Neural cell (in vitro differentiated cells): Measurements from ENCODE around the gene MYEOV. TPM values are rescaled to one million over a fixed set of nuclear protein-coding genes. Genes with fewer than 3 reads are reported as not detected.

Experiments
- H2AFZ ChIP-seq: fragments of 200-600, 300-800 bp; sonication (generic), shearing (Covaris generic); 2 replicates; pipeline ENCODE4 v1.6.0; 2014; ENCODE audit warnings: low read depth, mild to moderate bottlenecking, antibody characterized with exemption, low read length, moderate library complexity
- H3F3A ChIP-seq: fragments of 200-600 bp; shearing (Covaris generic); 2 replicates; pipeline ENCODE4 v1.6.1; 2016; ENCODE audit warnings: mild to moderate bottlenecking, moderate library complexity, mixed read lengths, antibody characterized with exemption, low read length; ENCODE audit not compliant: insufficient read depth, poor library complexity, severe bottlenecking
- H3K27ac ChIP-seq: fragments of 200-600, 300-800 bp; sonication (generic), shearing (Covaris generic); 2 replicates; pipeline ENCODE4 v1.5.1; 2014; ENCODE audit warnings: mild to moderate bottlenecking, low read length, moderate library complexity
- H3K27me3 ChIP-seq: fragments of 300-800, 200-600 bp; sonication (generic), shearing (Covaris generic); 2 replicates; pipeline ENCODE4 v1.6.0; 2014; ENCODE audit warnings: mild to moderate bottlenecking, low read depth, low read length, moderate library complexity; ENCODE audit not compliant: insufficient read depth
- H3K36me3 ChIP-seq: fragments of 300-800, 200-600 bp; sonication (generic), shearing (Covaris generic); 2 replicates; pipeline ENCODE4 v1.5.1; 2014; ENCODE audit warnings: mild to moderate bottlenecking, antibody characterized with exemption, low read length, moderate library complexity; ENCODE audit not compliant: insufficient read depth
- H3K4me2 ChIP-seq: fragments of 300-800, 200-600 bp; sonication (generic), shearing (Covaris generic); 2 replicates; pipeline ENCODE4 v1.6.0; 2014; ENCODE audit warnings: mild to moderate bottlenecking, low read length
- H3K4me3 ChIP-seq: fragments of 300-800, 200-600 bp; sonication (generic), shearing (Covaris generic); 2 replicates; pipeline ENCODE4 v1.5.1; 2014; ENCODE audit warnings: mild to moderate bottlenecking, low read length, moderate library complexity
- H3K79me2 ChIP-seq: fragments of 200-600 bp; shearing (Covaris generic); replicated peaks from 2 replicates; pipeline ENCODE4 v1.6.0; 2014; ENCODE audit warnings: mild to moderate bottlenecking, low read length, moderate library complexity; ENCODE audit not compliant: insufficient read depth
- H3K9ac ChIP-seq: fragments of 300-800, 200-600 bp; sonication (generic), shearing (Covaris generic); 2 replicates; pipeline ENCODE4 v1.6.1; 2016; ENCODE audit warnings: mild to moderate bottlenecking, low read length, mixed read lengths
- H3K9me2 ChIP-seq: fragments of 200-600 bp; shearing (Covaris generic); 2 replicates; pipeline ENCODE4 v1.6.1; 2016; ENCODE audit warnings: mild to moderate bottlenecking, low read length, mixed read lengths; ENCODE audit not compliant: insufficient read depth
- H3K9me3 ChIP-seq: fragments of 200-600, 300-800 bp; sonication (generic), shearing (Covaris generic); 2 replicates; pipeline ENCODE4 v1.6.1; 2016; ENCODE audit warnings: mild to moderate bottlenecking, mixed run types, low read length, moderate library complexity, mixed read lengths
- H4K20me1 ChIP-seq: fragments of 200-600 bp; shearing (Covaris generic); 2 replicates; pipeline ENCODE4 v1.6.1; 2016; ENCODE audit warnings: mild to moderate bottlenecking, mixed run types; ENCODE audit not compliant: insufficient read depth
- CTCF ChIP-seq: fragments of 450-650 bp; IDR thresholded peaks from 2 replicates; pipeline ENCODE4 v1.5.1; 2014; ENCODE audit warnings: antibody characterized with exemption, mild to moderate bottlenecking, moderate library complexity; ENCODE audit not compliant: poor library complexity, severe bottlenecking
- EP300 ChIP-seq: fragments of 450-650 bp; conservative IDR thresholded peaks from 2 replicates; pipeline ENCODE4 v1.6.1; 2014; ENCODE audit warnings: antibody characterized with exemption, mild to moderate bottlenecking, moderate library complexity; ENCODE audit not compliant: poor library complexity, severe bottlenecking
- EZH2 ChIP-seq: fragments of 200-600, 300-800 bp; shearing (Covaris generic), sonication (generic); IDR thresholded peaks from 2 replicates; pipeline ENCODE4 v1.6.1; 2014; ENCODE audit warnings: antibody characterized with exemption, low read length, borderline replicate concordance, mild to moderate bottlenecking; ENCODE audit not compliant: insufficient read depth, poor library complexity, severe bottlenecking
- MXI1 ChIP-seq: fragments of 450-650 bp; conservative IDR thresholded peaks from 2 replicates; pipeline ENCODE4 v1.6.1; 2014; ENCODE audit warnings: antibody characterized with exemption, mild to moderate bottlenecking; ENCODE audit not compliant: poor library complexity, severe bottlenecking
- POLR2AphosphoS5 ChIP-seq: IDR thresholded peaks from 2 replicates; pipeline ENCODE4 v1.6.1; 2012
- RAD21 ChIP-seq: fragments of 450-650 bp; conservative IDR thresholded peaks from 2 replicates; pipeline ENCODE4 v1.6.1; 2014; ENCODE audit warnings: antibody characterized with exemption, mild to moderate bottlenecking, moderate library complexity
- SMC3 ChIP-seq: fragments of 450-650 bp; conservative IDR thresholded peaks from 2 replicates; pipeline ENCODE4 v1.6.1; 2014; ENCODE audit warnings: antibody characterized with exemption, mild to moderate bottlenecking, moderate library complexity; ENCODE audit not compliant: poor library complexity
- TAF1 ChIP-seq: IDR thresholded peaks from 2 replicates; pipeline ENCODE4 v1.6.1; 2012; ENCODE audit warnings: low read depth
- polyA plus RNA-seq: library from polyadenylated mRNA; depleted of rRNA; stranded (reverse); fragments of >200 nt; gene quantifications from 2 replicates; pipeline ENCODE4 v1.2.3, GENCODE V29; 2014
- TF ChIP-seq, protein P1 (sequence below): IDR thresholded peaks from 2 replicates; pipeline ENCODE4 v1.6.1; 2012; ENCODE audit warnings: borderline replicate concordance

The MYEOV gene
- polyA plus RNA-seq, 1 donor from 2014 or later, result not detected

GRCh38 chr11:69316956-69317355 is 23.0 kb downstream of the MYEOV start:
- H3K9me2 ChIP-seq, result no peaks in the 10 kb centered on the region
- H3K79me2 ChIP-seq, result no peaks in the 10 kb centered on the region
- TF ChIP-seq EP300, result no peak
- TF ChIP-seq, protein P1, sequence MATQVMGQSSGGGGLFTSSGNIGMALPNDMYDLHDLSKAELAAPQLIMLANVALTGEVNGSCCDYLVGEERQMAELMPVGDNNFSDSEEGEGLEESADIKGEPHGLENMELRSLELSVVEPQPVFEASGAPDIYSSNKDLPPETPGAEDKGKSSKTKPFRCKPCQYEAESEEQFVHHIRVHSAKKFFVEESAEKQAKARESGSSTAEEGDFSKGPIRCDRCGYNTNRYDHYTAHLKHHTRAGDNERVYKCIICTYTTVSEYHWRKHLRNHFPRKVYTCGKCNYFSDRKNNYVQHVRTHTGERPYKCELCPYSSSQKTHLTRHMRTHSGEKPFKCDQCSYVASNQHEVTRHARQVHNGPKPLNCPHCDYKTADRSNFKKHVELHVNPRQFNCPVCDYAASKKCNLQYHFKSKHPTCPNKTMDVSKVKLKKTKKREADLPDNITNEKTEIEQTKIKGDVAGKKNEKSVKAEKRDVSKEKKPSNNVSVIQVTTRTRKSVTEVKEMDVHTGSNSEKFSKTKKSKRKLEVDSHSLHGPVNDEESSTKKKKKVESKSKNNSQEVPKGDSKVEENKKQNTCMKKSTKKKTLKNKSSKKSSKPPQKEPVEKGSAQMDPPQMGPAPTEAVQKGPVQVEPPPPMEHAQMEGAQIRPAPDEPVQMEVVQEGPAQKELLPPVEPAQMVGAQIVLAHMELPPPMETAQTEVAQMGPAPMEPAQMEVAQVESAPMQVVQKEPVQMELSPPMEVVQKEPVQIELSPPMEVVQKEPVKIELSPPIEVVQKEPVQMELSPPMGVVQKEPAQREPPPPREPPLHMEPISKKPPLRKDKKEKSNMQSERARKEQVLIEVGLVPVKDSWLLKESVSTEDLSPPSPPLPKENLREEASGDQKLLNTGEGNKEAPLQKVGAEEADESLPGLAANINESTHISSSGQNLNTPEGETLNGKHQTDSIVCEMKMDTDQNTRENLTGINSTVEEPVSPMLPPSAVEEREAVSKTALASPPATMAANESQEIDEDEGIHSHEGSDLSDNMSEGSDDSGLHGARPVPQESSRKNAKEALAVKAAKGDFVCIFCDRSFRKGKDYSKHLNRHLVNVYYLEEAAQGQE, result no peak
- TF ChIP-seq TAF1, result no peak
- TF ChIP-seq SMC3, result no peak
- no peak for TF ChIP-seq EZH2
- TF ChIP-seq RAD21, result no peak
- TF ChIP-seq POLR2AphosphoS5, result no peak
- no peak for TF ChIP-seq CTCF
- TF ChIP-seq MXI1, result no peak
- H3K9ac ChIP-seq, result no peak overlapping the region
- no peak overlapping the region for H3K4me2 ChIP-seq
- H3K27ac ChIP-seq, result no peak overlapping the region
- H3K9me3 ChIP-seq, result no peaks in the 10 kb centered on the region
- H2AFZ ChIP-seq, result no peak overlapping the region
- no peaks in the 10 kb centered on the region for H3F3A ChIP-seq
- H3K4me3 ChIP-seq, result no peak overlapping the region
- H3K27me3 ChIP-seq, result no peaks in the 10 kb centered on the region
- H4K20me1 ChIP-seq, result no peaks in the 10 kb centered on the region
- no peaks in the 10 kb centered on the region for H3K36me3 ChIP-seq

DNA sequence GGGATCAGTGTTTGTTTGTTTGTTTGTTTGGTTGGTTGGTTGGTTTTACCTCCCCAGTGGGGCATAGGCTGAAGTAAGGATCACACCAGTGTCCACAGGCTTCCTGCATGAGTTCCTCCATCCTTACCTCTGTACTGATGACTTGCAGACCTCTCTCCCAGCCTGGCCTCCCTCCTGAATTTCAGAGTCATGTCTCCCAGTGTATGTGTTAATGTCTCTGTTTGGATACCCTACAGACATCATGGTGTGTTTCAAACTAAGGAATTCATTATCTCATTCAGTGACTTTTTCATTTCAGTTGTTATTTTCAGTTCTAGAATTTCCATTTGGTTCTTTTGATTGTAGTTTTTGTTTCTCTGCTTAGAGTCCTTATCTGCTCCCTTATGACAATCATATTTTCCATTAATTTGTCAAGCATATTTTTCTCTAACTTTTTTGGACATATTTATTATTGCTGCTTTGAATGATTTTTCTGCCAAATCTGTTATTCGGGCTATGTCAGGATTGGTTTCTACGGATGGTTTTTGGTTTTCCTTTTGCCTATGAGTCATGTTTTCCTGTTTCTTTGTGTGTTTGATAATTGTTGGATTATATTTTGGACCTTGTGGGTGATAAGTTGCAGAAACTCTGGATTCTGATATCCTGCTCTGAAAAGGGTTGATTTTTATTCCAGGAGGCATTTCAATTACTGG is 23.6 kb downstream of the MYEOV start:
- no peaks in the 10 kb centered on the region for H3K27me3 ChIP-seq
- H4K20me1 ChIP-seq, result no peaks in the 10 kb centered on the region
- no peaks in the 10 kb centered on the region for H3F3A ChIP-seq
- H3K9me3 ChIP-seq, result no peaks in the 10 kb centered on the region
- no peak overlapping the region for H3K4me2 ChIP-seq
- H3K9me2 ChIP-seq, result no peaks in the 10 kb centered on the region
- TF ChIP-seq EP300 (no peak), RAD21 (no peak), EZH2 (no peak), MXI1 (no peak), CTCF (no peak), SMC3 (no peak), TAF1 (no peak), POLR2AphosphoS5 (no peak)
- TF ChIP-seq, protein P1, result no peak
- no peak overlapping the region for H3K27ac ChIP-seq
- H2AFZ ChIP-seq, result no peak overlapping the region
- H3K36me3 ChIP-seq, result no peaks in the 10 kb centered on the region
- H3K79me2 ChIP-seq, result no peaks in the 10 kb centered on the region
- no peak overlapping the region for H3K4me3 ChIP-seq
- no peak overlapping the region for H3K9ac ChIP-seq
